Neural cell (in vitro differentiated cells): ENCODE results near the gene SERINC5. TPM values are rescaled to one million over a fixed set of nuclear protein-coding genes. Genes with fewer than 3 reads are reported as not detected.

ENCODE experiments used
- H2AFZ ChIP-seq: fragments of 200-600, 300-800 bp; sonication (generic), shearing (Covaris generic); 2 replicates; pipeline ENCODE4 v1.6.0; 2014; ENCODE audit warnings: low read depth, mild to moderate bottlenecking, antibody characterized with exemption, low read length, moderate library complexity
- H3F3A ChIP-seq: fragments of 200-600 bp; shearing (Covaris generic); 2 replicates; pipeline ENCODE4 v1.6.1; 2016; ENCODE audit warnings: mild to moderate bottlenecking, moderate library complexity, mixed read lengths, antibody characterized with exemption, low read length; ENCODE audit not compliant: insufficient read depth, poor library complexity, severe bottlenecking
- H3K27ac ChIP-seq: fragments of 200-600, 300-800 bp; sonication (generic), shearing (Covaris generic); 2 replicates; pipeline ENCODE4 v1.5.1; 2014; ENCODE audit warnings: mild to moderate bottlenecking, low read length, moderate library complexity
- H3K27me3 ChIP-seq: fragments of 300-800, 200-600 bp; sonication (generic), shearing (Covaris generic); 2 replicates; pipeline ENCODE4 v1.6.0; 2014; ENCODE audit warnings: mild to moderate bottlenecking, low read depth, low read length, moderate library complexity; ENCODE audit not compliant: insufficient read depth
- H3K36me3 ChIP-seq: fragments of 300-800, 200-600 bp; sonication (generic), shearing (Covaris generic); 2 replicates; pipeline ENCODE4 v1.5.1; 2014; ENCODE audit warnings: mild to moderate bottlenecking, antibody characterized with exemption, low read length, moderate library complexity; ENCODE audit not compliant: insufficient read depth
- H3K4me2 ChIP-seq: fragments of 300-800, 200-600 bp; sonication (generic), shearing (Covaris generic); 2 replicates; pipeline ENCODE4 v1.6.0; 2014; ENCODE audit warnings: mild to moderate bottlenecking, low read length
- H3K4me3 ChIP-seq: fragments of 300-800, 200-600 bp; sonication (generic), shearing (Covaris generic); 2 replicates; pipeline ENCODE4 v1.5.1; 2014; ENCODE audit warnings: mild to moderate bottlenecking, low read length, moderate library complexity
- H3K79me2 ChIP-seq: fragments of 200-600 bp; shearing (Covaris generic); replicated peaks from 2 replicates; pipeline ENCODE4 v1.6.0; 2014; ENCODE audit warnings: mild to moderate bottlenecking, low read length, moderate library complexity; ENCODE audit not compliant: insufficient read depth
- H3K9ac ChIP-seq: fragments of 300-800, 200-600 bp; sonication (generic), shearing (Covaris generic); 2 replicates; pipeline ENCODE4 v1.6.1; 2016; ENCODE audit warnings: mild to moderate bottlenecking, low read length, mixed read lengths
- H3K9me2 ChIP-seq: fragments of 200-600 bp; shearing (Covaris generic); 2 replicates; pipeline ENCODE4 v1.6.1; 2016; ENCODE audit warnings: mild to moderate bottlenecking, low read length, mixed read lengths; ENCODE audit not compliant: insufficient read depth
- H3K9me3 ChIP-seq: fragments of 200-600, 300-800 bp; sonication (generic), shearing (Covaris generic); 2 replicates; pipeline ENCODE4 v1.6.1; 2016; ENCODE audit warnings: mild to moderate bottlenecking, mixed run types, low read length, moderate library complexity, mixed read lengths
- H4K20me1 ChIP-seq: fragments of 200-600 bp; shearing (Covaris generic); 2 replicates; pipeline ENCODE4 v1.6.1; 2016; ENCODE audit warnings: mild to moderate bottlenecking, mixed run types; ENCODE audit not compliant: insufficient read depth
- CTCF ChIP-seq: fragments of 450-650 bp; IDR thresholded peaks from 2 replicates; pipeline ENCODE4 v1.5.1; 2014; ENCODE audit warnings: antibody characterized with exemption, mild to moderate bottlenecking, moderate library complexity; ENCODE audit not compliant: poor library complexity, severe bottlenecking
- EP300 ChIP-seq: fragments of 450-650 bp; conservative IDR thresholded peaks from 2 replicates; pipeline ENCODE4 v1.6.1; 2014; ENCODE audit warnings: antibody characterized with exemption, mild to moderate bottlenecking, moderate library complexity; ENCODE audit not compliant: poor library complexity, severe bottlenecking
- EZH2 ChIP-seq: fragments of 200-600, 300-800 bp; shearing (Covaris generic), sonication (generic); IDR thresholded peaks from 2 replicates; pipeline ENCODE4 v1.6.1; 2014; ENCODE audit warnings: antibody characterized with exemption, low read length, borderline replicate concordance, mild to moderate bottlenecking; ENCODE audit not compliant: insufficient read depth, poor library complexity, severe bottlenecking
- MXI1 ChIP-seq: fragments of 450-650 bp; conservative IDR thresholded peaks from 2 replicates; pipeline ENCODE4 v1.6.1; 2014; ENCODE audit warnings: antibody characterized with exemption, mild to moderate bottlenecking; ENCODE audit not compliant: poor library complexity, severe bottlenecking
- POLR2AphosphoS5 ChIP-seq: IDR thresholded peaks from 2 replicates; pipeline ENCODE4 v1.6.1; 2012
- RAD21 ChIP-seq: fragments of 450-650 bp; conservative IDR thresholded peaks from 2 replicates; pipeline ENCODE4 v1.6.1; 2014; ENCODE audit warnings: antibody characterized with exemption, mild to moderate bottlenecking, moderate library complexity
- SMC3 ChIP-seq: fragments of 450-650 bp; conservative IDR thresholded peaks from 2 replicates; pipeline ENCODE4 v1.6.1; 2014; ENCODE audit warnings: antibody characterized with exemption, mild to moderate bottlenecking, moderate library complexity; ENCODE audit not compliant: poor library complexity
- TAF1 ChIP-seq: IDR thresholded peaks from 2 replicates; pipeline ENCODE4 v1.6.1; 2012; ENCODE audit warnings: low read depth
- polyA plus RNA-seq: library from polyadenylated mRNA; depleted of rRNA; stranded (reverse); fragments of >200 nt; gene quantifications from 2 replicates; pipeline ENCODE4 v1.2.3, GENCODE V29; 2014
- TF ChIP-seq, protein P1 (sequence below): IDR thresholded peaks from 2 replicates; pipeline ENCODE4 v1.6.1; 2012; ENCODE audit warnings: borderline replicate concordance

Gene SERINC5
- polyA plus RNA-seq, 1 donor from 2014 or later: 5.8 TPM

GRCh38 chr5:80234116-80234948 lies 21.5 kb downstream of the SERINC5 start:
- no peak overlapping the region for H3K9ac ChIP-seq
- H3K4me2 ChIP-seq: no peak overlapping the region
- no peak for TF ChIP-seq MXI1
- TF ChIP-seq SMC3: no peak
- no peaks in the 10 kb centered on the region for H4K20me1 ChIP-seq
- H3K27ac ChIP-seq: no peak overlapping the region
- no peaks in the 10 kb centered on the region for H3F3A ChIP-seq
- no peaks in the 10 kb centered on the region for H3K9me2 ChIP-seq
- H2AFZ ChIP-seq: no peak overlapping the region
- no peak overlapping the region for H3K4me3 ChIP-seq
- no peaks in the 10 kb centered on the region for H3K79me2 ChIP-seq
- no peaks in the 10 kb centered on the region for H3K9me3 ChIP-seq
- no peaks in the 10 kb centered on the region for H3K27me3 ChIP-seq
- no peaks in the 10 kb centered on the region for H3K36me3 ChIP-seq

DNA sequence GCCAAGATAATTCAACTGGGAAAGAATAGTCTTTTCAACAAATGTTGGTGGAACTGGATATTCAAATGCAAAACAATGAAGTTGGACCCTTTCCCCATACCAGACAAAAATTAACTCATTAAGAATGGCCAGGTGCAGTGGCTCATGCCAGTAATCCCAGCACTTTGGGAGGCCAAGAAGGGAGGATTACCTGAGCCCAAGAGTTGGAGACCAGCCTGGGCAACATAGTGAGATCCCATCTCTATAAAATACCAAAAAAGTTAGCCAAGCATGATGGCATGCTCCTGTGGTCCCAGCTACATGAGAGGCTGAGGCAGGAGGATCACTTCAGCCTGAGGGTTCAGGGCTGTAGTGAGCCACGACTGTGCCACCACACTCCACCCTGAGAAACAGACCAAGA lies 24.2 kb downstream of the SERINC5 start:
- Histone ChIP-seq H3K36me3 (no peaks in the 10 kb centered on the region), H3K27me3 (no peaks in the 10 kb centered on the region), H4K20me1 (no peaks in the 10 kb centered on the region), H3K27ac (no peak overlapping the region), H3K9me2 (no peaks in the 10 kb centered on the region), H3K79me2 (no peaks in the 10 kb centered on the region), H3F3A (no peaks in the 10 kb centered on the region), H3K4me3 (no peak overlapping the region), H3K9ac (no peak overlapping the region), H2AFZ (no peak overlapping the region), H3K4me2 (no peak overlapping the region), H3K9me3 (no peaks in the 10 kb centered on the region)
- TF ChIP-seq, protein P1, sequence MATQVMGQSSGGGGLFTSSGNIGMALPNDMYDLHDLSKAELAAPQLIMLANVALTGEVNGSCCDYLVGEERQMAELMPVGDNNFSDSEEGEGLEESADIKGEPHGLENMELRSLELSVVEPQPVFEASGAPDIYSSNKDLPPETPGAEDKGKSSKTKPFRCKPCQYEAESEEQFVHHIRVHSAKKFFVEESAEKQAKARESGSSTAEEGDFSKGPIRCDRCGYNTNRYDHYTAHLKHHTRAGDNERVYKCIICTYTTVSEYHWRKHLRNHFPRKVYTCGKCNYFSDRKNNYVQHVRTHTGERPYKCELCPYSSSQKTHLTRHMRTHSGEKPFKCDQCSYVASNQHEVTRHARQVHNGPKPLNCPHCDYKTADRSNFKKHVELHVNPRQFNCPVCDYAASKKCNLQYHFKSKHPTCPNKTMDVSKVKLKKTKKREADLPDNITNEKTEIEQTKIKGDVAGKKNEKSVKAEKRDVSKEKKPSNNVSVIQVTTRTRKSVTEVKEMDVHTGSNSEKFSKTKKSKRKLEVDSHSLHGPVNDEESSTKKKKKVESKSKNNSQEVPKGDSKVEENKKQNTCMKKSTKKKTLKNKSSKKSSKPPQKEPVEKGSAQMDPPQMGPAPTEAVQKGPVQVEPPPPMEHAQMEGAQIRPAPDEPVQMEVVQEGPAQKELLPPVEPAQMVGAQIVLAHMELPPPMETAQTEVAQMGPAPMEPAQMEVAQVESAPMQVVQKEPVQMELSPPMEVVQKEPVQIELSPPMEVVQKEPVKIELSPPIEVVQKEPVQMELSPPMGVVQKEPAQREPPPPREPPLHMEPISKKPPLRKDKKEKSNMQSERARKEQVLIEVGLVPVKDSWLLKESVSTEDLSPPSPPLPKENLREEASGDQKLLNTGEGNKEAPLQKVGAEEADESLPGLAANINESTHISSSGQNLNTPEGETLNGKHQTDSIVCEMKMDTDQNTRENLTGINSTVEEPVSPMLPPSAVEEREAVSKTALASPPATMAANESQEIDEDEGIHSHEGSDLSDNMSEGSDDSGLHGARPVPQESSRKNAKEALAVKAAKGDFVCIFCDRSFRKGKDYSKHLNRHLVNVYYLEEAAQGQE: no peak
- no peak for TF ChIP-seq CTCF
- TF ChIP-seq RAD21: no peak
- TF ChIP-seq EP300: no peak
- no peak for TF ChIP-seq TAF1
- no peak for TF ChIP-seq SMC3
- TF ChIP-seq MXI1: no peak
- no peak for TF ChIP-seq EZH2
- TF ChIP-seq POLR2AphosphoS5: no peak
